Cardiac septum (tissue), 1 donor: ENCODE data around the gene CFAP221. TPM values are rescaled to one million over a fixed set of nuclear protein-coding genes. Genes with fewer than 3 reads are reported as not detected.

Source experiments
- DNase-seq: peaks from one replicate; pipeline ENCODE4 v3.0.0-alpha.2; 2020; ENCODE audit warnings: low spot score
- intact Hi-C: fragments of 100-400 bp; cut with DNase I; formaldehyde crosslinking; loops from one replicate; pipeline ENCODE4 v1.14.0; 2022
- total RNA-seq: library from RNA; stranded (reverse); fragmentation: NEBNext Ultra II Directional; extraction: Animal tissue kit (Norgen Biotek cat#: 25700); gene quantifications from one replicate; pipeline ENCODE4 v1.2.1, GENCODE V29; 2021
- donor health status: DM: no; HTN: no; CAD: no.

CFAP221 gene
- total RNA-seq, 1 donor from 2014 or later: 1.2 TPM

GRCh38 chr2:119691651-119692245 lies 147.5 kb downstream of the CFAP221 start:
- DNase-seq: peak; percentile 72
- intact Hi-C loops: no loop called here

- no peak for DNase-seq
- intact Hi-C loops: no loop called here
These were observed 148.1 kb downstream of the CFAP221 start for GRCh38 chr2:119692310-119692709.

- intact Hi-C loops: no loop called here
- DNase-seq: no peak
These were observed 148.7 kb downstream of the CFAP221 start for GRCh38 chr2:119692954-119693353.

- intact Hi-C loops: no loop called here
- DNase-seq: no peak
These were observed 149.3 kb downstream of the CFAP221 start for GRCh38 chr2:119693567-119693966.

- intact Hi-C loops: no loop called here
- DNase-seq: no peak
These were observed 149.7 kb downstream of the CFAP221 start for GRCh38 chr2:119693967-119694366.

- no peak for DNase-seq
- intact Hi-C loops: no loop called here
These were observed 150.2 kb downstream of the CFAP221 start for GRCh38 chr2:119694470-119694844.

- intact Hi-C loops: no loop called here
- no peak for DNase-seq
These were observed 150.7 kb downstream of the CFAP221 start for GRCh38 chr2:119694845-119695521.

GRCh38 chr2:119696005-119696404 lies 151.8 kb downstream of the CFAP221 start:
- intact Hi-C loops: no loop called here
- no peak for DNase-seq

- no peak for DNase-seq
- intact Hi-C loops: no loop called here
These were observed 152.3 kb downstream of the CFAP221 start for GRCh38 chr2:119696494-119697030.

- DNase-seq: no peak
- intact Hi-C loops: no loop called here
These were observed 153.2 kb downstream of the CFAP221 start for GRCh38 chr2:119697290-119698020.

- intact Hi-C loops: no loop called here
- DNase-seq: no peak
These were observed 154.0 kb downstream of the CFAP221 start for GRCh38 chr2:119698246-119698645.

- intact Hi-C loops: no loop called here
- no peak for DNase-seq
These were observed 154.9 kb downstream of the CFAP221 start for GRCh38 chr2:119699016-119699606.

GRCh38 chr2:119700866-119701265 lies 156.6 kb downstream of the CFAP221 start:
- intact Hi-C loops: loop anchor here (5.0 kb wide), 3 partner anchors 46 to 476 kb away; no protein-coding TSS in a partner anchor

GRCh38 chr2:119701352-119701751 lies 157.1 kb downstream of the CFAP221 start:
- no peak for DNase-seq
- intact Hi-C loops: loop anchor here (5.0 kb wide), 3 partner anchors 46 to 476 kb away; no protein-coding TSS in a partner anchor

More at GRCh38 chr2:119700866-119701265, 156.6 kb downstream of the CFAP221 start:
- no peak for DNase-seq

- no peak for DNase-seq
- intact Hi-C loops: loop anchor here (5.0 kb wide), 3 partner anchors 45 to 475 kb away; no protein-coding TSS in a partner anchor
These were observed 158.1 kb downstream of the CFAP221 start for GRCh38 chr2:119702203-119702917.

- DNase-seq: peak; percentile 90
- intact Hi-C loops: loop anchor here (5.0 kb wide), 3 partner anchors 44 to 474 kb away; no protein-coding TSS in a partner anchor
These were observed 158.7 kb downstream of the CFAP221 start for GRCh38 chr2:119702918-119703401.

GRCh38 chr2:119703526-119703925 lies 159.3 kb downstream of the CFAP221 start:
- DNase-seq: peak; percentile 68
- intact Hi-C loops: loop anchor here (5.0 kb wide), 3 partner anchors 44 to 474 kb away; no protein-coding TSS in a partner anchor

- intact Hi-C loops: loop anchor here (5.0 kb wide), 3 partner anchors 43 to 473 kb away; no protein-coding TSS in a partner anchor
- no peak for DNase-seq
These were observed 160.4 kb downstream of the CFAP221 start for GRCh38 chr2:119704670-119705120.

- DNase-seq: peak; percentile 19
- intact Hi-C loops: no loop called here
These were observed 162.0 kb downstream of the CFAP221 start for GRCh38 chr2:119706221-119706620.
